K562 (cell line): ENCODE results near the gene CNIH4. TPM values are rescaled to one million over a fixed set of nuclear protein-coding genes. Genes with fewer than 3 reads are reported as not detected.

Experiments used
- ATAC-seq: fragments of 200-7000 bp; cut with Tn5 transposase; 3 replicates; pipeline ENCODE4 v1.9.1; 2020; ENCODE audit warnings: moderate library complexity
- BruUV-seq: library from RNA; stranded (reverse); fragments of 400-500 nt; replicated peaks from 2 replicates; lab custom pipeline; 2021; lab: Mats Ljungman, UMichigan
- CTCF ChIA-PET: fragments of 300-600 bp; formaldehyde crosslinking; extraction: SDS; loops from one replicate; lab custom pipeline; 2021; ENCODE audit warnings: low intra/inter-chr PET ratio; lab: Yijun Ruan, JAX
- POLR2A ChIA-PET: fragments of 300-600, 350-650 bp; sonication (Branson Sonifier 250); formaldehyde crosslinking; extraction: SDS; loops from one replicate; lab custom pipeline; 2021; ENCODE audit warnings: antibody characterized with exemption, inconsistent platforms; lab: Yijun Ruan, JAX
- DNase-seq, 4 experiments: peaks; one replicate each; pipeline versions ENCODE4 v3.0.0 to v3.0.0-alpha.2; 2011 to 2018; ENCODE audit warnings: low spot score in 3 of 4, mixed read lengths in 3 of 4; ENCODE audit errors: extremely low read depth in 1 of 4
- FAIRE-seq: peaks from 2 replicates; lab custom pipeline; 2011; peaks lifted over from hg19 to GRCh38; lab: Jason Lieb, UNC
- H2AFZ ChIP-seq: 2 replicates; pipeline ENCODE4 v1.6.0; 2011; ENCODE audit warnings: low read depth, low read length, control low read depth, inconsistent platforms
- H3K27ac ChIP-seq: fragments of 200-600 bp; 3 replicates; pipeline ENCODE4 v1.8.0; 2011; ENCODE audit warnings: low read depth, mild to moderate bottlenecking, control low read depth, inconsistent platforms, low read length, moderate library complexity, mixed read lengths; ENCODE audit errors: extremely low read depth
- H3K27me3 ChIP-seq, 2 experiments: fragments of 300-600 bp in 1 of 2; 2 replicates in 1 of 2; 3 replicates in 1 of 2; pipeline versions ENCODE4 v1.6.0 to v1.8.0; 2011; ENCODE audit warnings: inconsistent platforms in 2 of 2, low read length in 2 of 2, mild to moderate bottlenecking in 1 of 2, mixed read lengths in 1 of 2, moderate library complexity in 1 of 2; ENCODE audit not compliant: control insufficient read depth in 2 of 2, insufficient read depth in 2 of 2
- H3K36me3 ChIP-seq: fragments of 300-600 bp; 3 replicates; pipeline ENCODE4 v1.8.0; 2011; ENCODE audit warnings: mild to moderate bottlenecking, low read length, inconsistent platforms; ENCODE audit not compliant: control insufficient read depth, insufficient read depth
- H3K4me1 ChIP-seq, 2 experiments: fragments of 200-600 bp in 1 of 2; replicated peaks in 1 of 2; 2 replicates in 1 of 2; 3 replicates in 1 of 2; pipeline versions ENCODE4 v1.5.1 to v1.8.0; 2011; ENCODE audit warnings: inconsistent platforms in 2 of 2, low read length in 2 of 2, mild to moderate bottlenecking in 1 of 2, mixed read lengths in 1 of 2, moderate library complexity in 1 of 2; ENCODE audit not compliant: control insufficient read depth in 2 of 2, insufficient read depth in 2 of 2
- H3K4me2 ChIP-seq: 2 replicates; pipeline ENCODE4 v1.6.1; 2011; ENCODE audit warnings: low read length, control low read depth, inconsistent platforms, mixed read lengths; ENCODE audit not compliant: insufficient read depth
- H3K4me3 ChIP-seq: fragments of 200-600 bp; sonication (generic), shearing (Covaris generic); 2 replicates; pipeline ENCODE4 v1.5.1; 2016; ENCODE audit warnings: control low read depth, inconsistent platforms
- H3K79me2 ChIP-seq: fragments of 200-600 bp; 3 replicates; pipeline ENCODE4 v1.8.0; 2011; ENCODE audit warnings: low read length, inconsistent platforms; ENCODE audit not compliant: control insufficient read depth, insufficient read depth
- H3K9ac ChIP-seq, 2 experiments: 2 replicates each; pipeline versions ENCODE4 v1.6.0 to v1.6.1; 2011; ENCODE audit warnings: low read depth in 2 of 2, low read length in 2 of 2, control low read depth in 1 of 2, inconsistent platforms in 1 of 2, mild to moderate bottlenecking in 1 of 2, mixed read lengths in 1 of 2; ENCODE audit not compliant: insufficient read depth in 1 of 2
- H3K9me1 ChIP-seq: one replicate; pipeline ENCODE4 v1.6.0; 2011; ENCODE audit warnings: inconsistent platforms, mild to moderate bottlenecking, low read length, moderate library complexity; ENCODE audit not compliant: control insufficient read depth, insufficient read depth
- H3K9me3 ChIP-seq: replicated peaks from 2 replicates; pipeline ENCODE4 v1.5.1; 2011; ENCODE audit warnings: low read depth, low read length, inconsistent platforms; ENCODE audit not compliant: control insufficient read depth, insufficient read depth
- H4K20me1 ChIP-seq: replicated peaks from 2 replicates; pipeline ENCODE4 v1.6.1; 2011; ENCODE audit warnings: low read length, inconsistent platforms, mixed read lengths; ENCODE audit not compliant: control insufficient read depth, insufficient read depth
- BCL6 ChIP-seq: fragments of 250-450 bp; sonication (Bioruptor Pico); IDR thresholded peaks from 2 replicates; pipeline ENCODE4 v1.4.0; 2020
- BRCA1 ChIP-seq, 2 experiments: fragments of 450-650 bp in 1 of 2; sonication (generic) in 1 of 2; formaldehyde crosslinking in 1 of 2; IDR thresholded peaks; 2 replicates each; pipeline versions ENCODE4 v1.5.0 to v1.6.1; 2017 to 2020; ENCODE audit warnings: mild to moderate bottlenecking in 1 of 2, missing genetic modification reagents in 1 of 2
- CEBPB ChIP-seq: fragments of 450-650 bp; IDR thresholded peaks from 2 replicates; pipeline ENCODE4 v1.6.1; 2016; ENCODE audit warnings: missing genetic modification characterization, missing compliant biosample characterization
- CEBPG ChIP-seq, 3 experiments: fragments of 200-800 bp in 1 of 3; sonication (Bioruptor generic) in 1 of 3; sonication (generic) in 1 of 3; formaldehyde crosslinking in 1 of 3; IDR thresholded peaks in 2 of 3; conservative IDR thresholded peaks in 1 of 3; 2 replicates each; pipeline versions ENCODE4 v1.6.1 to v1.8.0; 2016 to 2022; ENCODE audit warnings: missing compliant biosample characterization in 2 of 3, missing genetic modification characterization in 2 of 3, mild to moderate bottlenecking in 1 of 3, missing genetic modification reagents in 1 of 3
- CHD1 ChIP-seq: fragments of 200-600 bp; sonication (generic); IDR thresholded peaks from one replicate; pipeline ENCODE4 v1.6.1; 2012; ENCODE audit warnings: mild to moderate bottlenecking, moderate library complexity, low read length, inconsistent platforms
- EGR1 ChIP-seq: fragments of 450-650 bp; conservative IDR thresholded peaks from 2 replicates; pipeline ENCODE4 v1.6.1; 2017; ENCODE audit warnings: mild to moderate bottlenecking
- HNRNPH1 ChIP-seq: fragments of 200-400 bp; formaldehyde crosslinking; optimal IDR thresholded peaks from 2 replicates; pipeline ENCODE3; 2017; ENCODE audit warnings: low read depth, mild to moderate bottlenecking, low read length, moderate library complexity
- ID3 ChIP-seq, 2 experiments: fragments of 250-450 bp in 1 of 2; fragments of 450-650 bp in 1 of 2; sonication (Bioruptor Pico) in 1 of 2; IDR thresholded peaks; 2 replicates each; pipeline versions ENCODE4 v1.6.1 to v1.8.0; 2016 to 2021; ENCODE audit warnings: mild to moderate bottlenecking in 2 of 2, moderate library complexity in 2 of 2, missing compliant biosample characterization in 1 of 2, missing genetic modification characterization in 1 of 2
- MAFG ChIP-seq: fragments of 450-650 bp; conservative IDR thresholded peaks from 2 replicates; pipeline ENCODE4 v1.6.1; 2016; ENCODE audit warnings: missing genetic modification characterization, missing compliant biosample characterization
- MAFK ChIP-seq: IDR thresholded peaks from 2 replicates; pipeline ENCODE4 v1.6.1; 2011; ENCODE audit warnings: low read length, improper control_type of control experiment
- MTF1 ChIP-seq: fragments of 250-450 bp; sonication (Bioruptor Pico); IDR thresholded peaks from 2 replicates; pipeline ENCODE4 v1.9.0; 2021; ENCODE audit warnings: moderate library complexity, mild to moderate bottlenecking, inconsistent platforms, borderline replicate concordance
- NFE2L1 ChIP-seq: fragments of 450-650 bp; IDR thresholded peaks from 2 replicates; pipeline ENCODE4 v1.6.1; 2016; ENCODE audit warnings: missing genetic modification characterization, low read depth, mild to moderate bottlenecking, missing compliant biosample characterization, moderate library complexity, borderline replicate concordance
- POLR2AphosphoS2 ChIP-seq: IDR thresholded peaks from 2 replicates; pipeline ENCODE4 v1.6.1; 2012; ENCODE audit warnings: low read length, improper control_type of control experiment
- SIN3B ChIP-seq: fragments of 450-650 bp; IDR thresholded peaks from 2 replicates; pipeline ENCODE4 v1.6.1; 2017; ENCODE audit warnings: low read depth, mild to moderate bottlenecking, moderate library complexity
- XRCC4 ChIP-seq: IDR thresholded peaks from one replicate; pipeline ENCODE4 v1.6.1; 2011; ENCODE audit not compliant: insufficient read depth, insufficient read length; ENCODE audit errors: extremely low read depth
- ZBTB9 ChIP-seq: fragments of 450-650 bp; formaldehyde crosslinking; IDR thresholded peaks from 2 replicates; pipeline ENCODE4 v1.4.0; 2020; ENCODE audit warnings: mild to moderate bottlenecking, moderate library complexity
- ZMIZ1 ChIP-seq, 2 experiments: fragments of 150-350 bp in 1 of 2; IDR thresholded peaks; 2 replicates each; pipeline ENCODE4 v1.6.1; 2012 to 2016; ENCODE audit warnings: low read depth in 2 of 2, low read length in 2 of 2, mild to moderate bottlenecking in 1 of 2, moderate library complexity in 1 of 2
- ZNF316 ChIP-seq: fragments of 450-650 bp; IDR thresholded peaks from 2 replicates; pipeline ENCODE4 v1.6.1; 2016
- ZNF785 ChIP-seq: fragments of 250-450 bp; sonication (Bioruptor Pico); IDR thresholded peaks from 2 replicates; pipeline ENCODE4 v1.4.0; 2020; ENCODE audit warnings: mild to moderate bottlenecking
- WGBS: fragments of 100-300 bp; shearing (Covaris generic); methylation state at CpG from one replicate; pipeline ENCODE4 v1.1.6; 2016; ENCODE audit warnings: low coverage, mixed read lengths; ENCODE audit not compliant: insufficient coverage; ENCODE audit errors: missing lambda C conversion rate; 5-methylcytosine and 5-hydroxymethylcytosine counted together
- in situ Hi-C: fragments of 300-500 bp; cut with MboI; formaldehyde crosslinking; loops from 4 replicates; pipeline ENCODE4 v1.15.0; 2018; ENCODE audit warnings: inconsistent platforms, mixed read lengths
- intact Hi-C: fragments of 100-400 bp; cut with micrococcal nuclease; formaldehyde crosslinking; loops from 2 replicates; pipeline ENCODE4 v1.14.2; 2022
- polyA plus RNA-seq, 8 experiments: library from polyadenylated mRNA; depleted of rRNA in 4 of 8; stranded (reverse) in 5 of 8; unstranded in 3 of 8; fragments of >200 nt; fragmentation: Nextera tagmentation in 2 of 8; fragmentation: Illumina TruSeq in 1 of 8; extraction: Ambion mirVana in 2 of 8; extraction: Trizol in 1 of 8; gene quantifications; 2 replicates each; pipeline versions ENCODE4 v1.2.1 to v1.2.3, GENCODE V29; 2011 to 2014; ENCODE audit warnings: inconsistent platforms in 1 of 8, missing spikeins in 1 of 8
- total RNA-seq, 7 experiments: library from RNA; depleted of rRNA in 6 of 7; stranded (reverse); fragments of >200 nt in 6 of 7; fragmentation: Illumina TruSeq in 2 of 7; extraction: Trizol in 2 of 7; gene quantifications; 2 replicates each; pipeline versions ENCODE4 v1.2.1 to v1.2.3, GENCODE V29; 2011 to 2021; ENCODE audit warnings: low replicate concordance in 1 of 7

CNIH4 gene
- total and polyA plus RNA-seq, 9 of the 15 experiments (the other 6 are each of a cell fraction or from before 2014, with no cell fraction given): 41.3 to 266 (median 61.1) TPM

- H3K4me1 ChIP-seq: no peaks in the 10 kb centered on the region
- no peaks in the 10 kb centered on the region for H3K36me3 ChIP-seq
- H3K4me3 ChIP-seq: no peak overlapping the region
- H3K9ac ChIP-seq: no peak overlapping the region
- H3K79me2 ChIP-seq: no peaks in the 10 kb centered on the region
- BruUV-seq: no TSS peak
- peaks cover 14% of the 10 kb centered on the region for H3K9me3 ChIP-seq
- H3K27ac ChIP-seq: no peak overlapping the region
- intact Hi-C loops: no loop called here
- WGBS: 47% methylated on average over 2 of the region's 2 CpGs
- ChIA-PET POLR2A (no interaction called here), CTCF (no interaction called here)
- FAIRE-seq: no peak
- no peaks in the 10 kb centered on the region for H3K27me3 ChIP-seq
- no peaks in the 10 kb centered on the region for H4K20me1 ChIP-seq
- in situ Hi-C loops: loop anchor here (25.0 kb wide), 1 partner anchor 236 kb away; the partner anchor contains the start of gene FBXO28
- no peak for ATAC-seq
- no peak overlapping the region for H2AFZ ChIP-seq
- H3K9me1 ChIP-seq: no peaks in the 10 kb centered on the region
- DNase-seq: no peak
- H3K4me2 ChIP-seq: no peak overlapping the region
- TF ChIP-seq HNRNPH1 (no peak), ZNF785 (CRISPR knock-in tag) (no peak), ID3 (CRISPR knock-in tag; IDR thresholded peaks at IDR 0.05) (no peak), ID3 (tag; IDR thresholded peaks at IDR 0.05) (no peak), MTF1 (CRISPR knock-in tag) (no peak), MAFK (peak; percentile 92), SIN3B (no peak), CHD1 (no peak), XRCC4 (no peak), ZNF316 (peak; percentile 94), CEBPB (tag) (no peak), POLR2AphosphoS2 (no peak), ZMIZ1 (IDR thresholded peaks at IDR 0.05; ENCODE audit: low read depth in 2 of 2, low read length in 2 of 2) (no peak), EGR1 (no peak), NFE2L1 (tag) (no peak), BCL6 (CRISPR knock-in tag) (no peak), MAFG (tag) (peak; percentile 83), ZBTB9 (no peak), BRCA1 (IDR thresholded peaks at IDR 0.05) (no peak), BRCA1 (CRISPR knock-in tag; IDR thresholded peaks at IDR 0.05) (no peak), CEBPG (CRISPR knock-in tag; IDR thresholded peaks at IDR 0.05) (no peak), CEBPG (tag; conservative IDR thresholded peaks at IDR 0.05 in 1 of 2, IDR thresholded peaks at IDR 0.05 in 1 of 2) (no peak)
Observed at GRCh38 chr1:224348137-224348536, 8.5 kb upstream of the CNIH4 start.
